Measurements from ENCODE around the gene SYNCRIP.
A peak's percentile ranks its signal among the peaks of the same experiment; 100 is the strongest.
"Not testable (repeated sequence)": the region's sequence is repeated elsewhere in the genome, so short reads cannot be mapped to it uniquely, and the experiment has no call there.

The SYNCRIP gene

GRCh38 chr6:85669735-85670194, 27.1 kb upstream of the SYNCRIP start:
- DNase-seq = peak; percentile 30 to 79

GRCh38 chr6:85662251-85662650, 19.6 kb upstream of the SYNCRIP start:
- no peak for DNase-seq

GRCh38 chr6:85660181-85660611, 17.5 kb upstream of the SYNCRIP start:
- no peak for DNase-seq

GRCh38 chr6:85650606-85651005, 7.9 kb upstream of the SYNCRIP start:
- DNase-seq = no peak

GRCh38 chr6:85644279-85644762, 1.6 kb upstream of the SYNCRIP start:
- no peak for DNase-seq

GRCh38 chr6:85643537-85644278, 1.0 kb upstream of the SYNCRIP start:
- DNase-seq = peak; percentile 66 to 76

GRCh38 chr6:85641897-85642773, 551 bp downstream of the SYNCRIP start:
- DNase-seq = peak; percentile 55 to 62

- DNase-seq = no peak
Measured at GRCh38 chr6:85641522-85641896, 1.2 kb downstream of the SYNCRIP start.

- DNase-seq = no peak
Measured at GRCh38 chr6:85640821-85641220, 1.9 kb downstream of the SYNCRIP start.

GRCh38 chr6:85637579-85637978, 5.1 kb downstream of the SYNCRIP start:
- DNase-seq = no peak

GRCh38 chr6:85632164-85632942, 10.3 kb downstream of the SYNCRIP start:
- DNase-seq = no peak

- DNase-seq = not testable (repeated sequence)
Measured at GRCh38 chr6:85631117-85631516, 11.6 kb downstream of the SYNCRIP start.

- no peak for DNase-seq
Measured at GRCh38 chr6:85628353-85628752, 14.3 kb downstream of the SYNCRIP start.

- DNase-seq = no peak
Measured at GRCh38 chr6:85620308-85620707, 22.4 kb downstream of the SYNCRIP start.

- no peak for DNase-seq
Measured at GRCh38 chr6:85614780-85615179, 27.9 kb downstream of the SYNCRIP start.

- no peak for DNase-seq
Measured at GRCh38 chr6:85612690-85613474, 29.8 kb downstream of the SYNCRIP start.

- no peak for DNase-seq
Measured at GRCh38 chr6:85610182-85610895, 32.3 kb downstream of the SYNCRIP start.

GRCh38 chr6:85602100-85602499, 40.6 kb downstream of the SYNCRIP start:
- DNase-seq = no peak

GRCh38 chr6:85600713-85601313, 41.9 kb downstream of the SYNCRIP start:
- no peak for DNase-seq

- DNase-seq = peak in 1 of 2 donors; percentile 61
Measured at GRCh38 chr6:85594197-85594930, 48.3 kb downstream of the SYNCRIP start.

Measured in CD4-positive, alpha-beta T cell treated with Interleukin-4 for 1 hour (primary cell).